ENCODE measurements around the gene ATP8B3.

Gene ATP8B3

DNA sequence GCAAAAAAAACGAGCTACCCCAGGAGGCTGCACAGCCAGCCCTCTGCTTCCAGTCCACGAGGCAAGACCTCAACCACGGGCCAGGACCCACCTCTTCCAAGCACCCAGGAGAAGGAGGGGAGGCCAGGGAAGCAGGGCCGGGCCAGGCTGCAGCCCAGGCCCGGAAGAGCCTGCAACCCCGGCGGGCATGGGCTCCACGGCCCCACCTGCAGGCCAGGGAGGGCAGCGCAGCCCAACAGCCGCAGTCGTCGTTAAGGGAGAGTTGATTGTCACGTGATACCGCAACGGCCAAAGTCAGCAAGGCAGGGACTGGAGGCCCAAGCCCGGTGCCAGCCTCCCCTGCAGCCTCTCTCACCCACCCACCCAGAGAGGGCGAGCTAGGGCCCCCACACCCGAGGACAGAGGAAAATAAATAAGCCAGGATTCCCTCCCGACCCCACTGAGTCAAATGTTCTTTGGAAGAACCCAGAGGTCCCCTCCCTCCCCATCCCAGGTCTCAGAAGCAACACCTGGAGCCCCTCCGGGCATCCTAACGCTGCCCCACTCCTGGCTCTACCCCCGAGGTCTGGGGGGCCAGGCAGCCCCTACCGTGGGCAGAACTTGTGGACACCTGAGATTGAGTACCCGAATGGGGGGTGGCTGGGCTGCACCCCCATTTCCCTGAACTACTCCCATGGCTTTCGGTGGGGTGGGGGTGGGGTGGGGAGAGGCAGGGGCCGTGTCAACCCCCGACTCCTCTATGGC is 41.4 kb upstream of the ATP8B3 start (continued):
- TF ChIP-seq ZNF24 (tag by site-specific recombination; IDR thresholded peaks at IDR 0.05) = peak; percentile 54; the same call in 1 of the 2 replicates
- peak; percentile 31; the same call in 1 of the 2 replicates for TF ChIP-seq ZNF335 (tag by site-specific recombination; conservative IDR thresholded peaks at IDR 0.05)
- no peak for TF ChIP-seq ZNF654 (tag by site-specific recombination; IDR thresholded peaks at IDR 0.05; ENCODE audit: low read depth)
- peak; percentile 51 for TF ChIP-seq ZNF600 (tag by site-specific recombination; IDR thresholded peaks at IDR 0.05)
- TF ChIP-seq ZBTB1 (tag by site-specific recombination; IDR thresholded peaks at IDR 0.05) = no peak
- peak; percentile 78; the same call in 1 of the 2 replicates for TF ChIP-seq ZNF660 (tag by site-specific recombination; IDR thresholded peaks at IDR 0.05)
- TF ChIP-seq, protein P1, sequence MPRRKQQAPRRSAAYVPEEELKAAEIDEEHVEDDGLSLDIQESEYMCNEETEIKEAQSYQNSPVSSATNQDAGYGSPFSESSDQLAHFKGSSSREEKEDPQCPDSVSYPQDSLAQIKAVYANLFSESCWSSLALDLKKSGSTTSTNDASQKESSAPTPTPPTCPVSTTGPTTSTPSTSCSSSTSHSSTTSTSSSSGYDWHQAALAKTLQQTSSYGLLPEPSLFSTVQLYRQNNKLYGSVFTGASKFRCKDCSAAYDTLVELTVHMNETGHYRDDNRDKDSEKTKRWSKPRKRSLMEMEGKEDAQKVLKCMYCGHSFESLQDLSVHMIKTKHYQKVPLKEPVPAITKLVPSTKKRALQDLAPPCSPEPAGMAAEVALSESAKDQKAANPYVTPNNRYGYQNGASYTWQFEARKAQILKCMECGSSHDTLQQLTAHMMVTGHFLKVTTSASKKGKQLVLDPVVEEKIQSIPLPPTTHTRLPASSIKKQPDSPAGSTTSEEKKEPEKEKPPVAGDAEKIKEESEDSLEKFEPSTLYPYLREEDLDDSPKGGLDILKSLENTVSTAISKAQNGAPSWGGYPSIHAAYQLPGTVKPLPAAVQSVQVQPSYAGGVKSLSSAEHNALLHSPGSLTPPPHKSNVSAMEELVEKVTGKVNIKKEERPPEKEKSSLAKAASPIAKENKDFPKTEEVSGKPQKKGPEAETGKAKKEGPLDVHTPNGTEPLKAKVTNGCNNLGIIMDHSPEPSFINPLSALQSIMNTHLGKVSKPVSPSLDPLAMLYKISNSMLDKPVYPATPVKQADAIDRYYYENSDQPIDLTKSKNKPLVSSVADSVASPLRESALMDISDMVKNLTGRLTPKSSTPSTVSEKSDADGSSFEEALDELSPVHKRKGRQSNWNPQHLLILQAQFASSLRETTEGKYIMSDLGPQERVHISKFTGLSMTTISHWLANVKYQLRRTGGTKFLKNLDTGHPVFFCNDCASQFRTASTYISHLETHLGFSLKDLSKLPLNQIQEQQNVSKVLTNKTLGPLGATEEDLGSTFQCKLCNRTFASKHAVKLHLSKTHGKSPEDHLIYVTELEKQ (tag by site-specific recombination; IDR thresholded peaks at IDR 0.05; ENCODE audit: borderline replicate concordance) = peak; percentile 58; the same call in 1 of the 2 replicates
- peak; percentile 52; the same call in 1 of the 2 replicates for TF ChIP-seq ZBTB8A (tag by site-specific recombination; IDR thresholded peaks at IDR 0.05)
- TF ChIP-seq ZNF16 (tag by site-specific recombination; IDR thresholded peaks at IDR 0.05; ENCODE audit: low read depth) = no peak
- no peak for TF ChIP-seq ZBTB20 (tag by site-specific recombination; IDR thresholded peaks at IDR 0.05)
- TF ChIP-seq, protein P2, sequence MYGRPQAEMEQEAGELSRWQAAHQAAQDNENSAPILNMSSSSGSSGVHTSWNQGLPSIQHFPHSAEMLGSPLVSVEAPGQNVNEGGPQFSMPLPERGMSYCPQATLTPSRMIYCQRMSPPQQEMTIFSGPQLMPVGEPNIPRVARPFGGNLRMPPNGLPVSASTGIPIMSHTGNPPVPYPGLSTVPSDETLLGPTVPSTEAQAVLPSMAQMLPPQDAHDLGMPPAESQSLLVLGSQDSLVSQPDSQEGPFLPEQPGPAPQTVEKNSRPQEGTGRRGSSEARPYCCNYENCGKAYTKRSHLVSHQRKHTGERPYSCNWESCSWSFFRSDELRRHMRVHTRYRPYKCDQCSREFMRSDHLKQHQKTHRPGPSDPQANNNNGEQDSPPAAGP (tag by site-specific recombination; IDR thresholded peaks at IDR 0.05) = peak; percentile 86
- TF ChIP-seq, protein P3, sequence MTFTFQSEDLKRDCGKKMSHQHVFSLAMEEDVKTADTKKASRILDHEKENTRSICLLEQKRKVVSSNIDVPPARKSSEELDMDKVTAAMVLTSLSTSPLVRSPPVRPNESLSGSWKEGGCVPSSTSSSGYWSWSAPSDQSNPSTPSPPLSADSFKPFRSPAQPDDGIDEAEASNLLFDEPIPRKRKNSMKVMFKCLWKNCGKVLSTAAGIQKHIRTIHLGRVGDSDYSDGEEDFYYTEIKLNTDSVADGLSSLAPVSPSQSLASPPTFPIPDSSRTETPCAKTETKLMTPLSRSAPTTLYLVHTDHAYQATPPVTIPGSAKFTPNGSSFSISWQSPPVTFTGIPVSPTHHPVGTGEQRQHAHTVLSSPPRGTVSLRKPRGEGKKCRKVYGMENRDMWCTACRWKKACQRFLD (tag by site-specific recombination; IDR thresholded peaks at IDR 0.05) = no peak
- 0 out of 2 replicates have a peak, but pooled peaks have one; percentile 38 for TF ChIP-seq ZNF2 (tag by site-specific recombination; IDR thresholded peaks at IDR 0.05)
- TF ChIP-seq, protein P4, sequence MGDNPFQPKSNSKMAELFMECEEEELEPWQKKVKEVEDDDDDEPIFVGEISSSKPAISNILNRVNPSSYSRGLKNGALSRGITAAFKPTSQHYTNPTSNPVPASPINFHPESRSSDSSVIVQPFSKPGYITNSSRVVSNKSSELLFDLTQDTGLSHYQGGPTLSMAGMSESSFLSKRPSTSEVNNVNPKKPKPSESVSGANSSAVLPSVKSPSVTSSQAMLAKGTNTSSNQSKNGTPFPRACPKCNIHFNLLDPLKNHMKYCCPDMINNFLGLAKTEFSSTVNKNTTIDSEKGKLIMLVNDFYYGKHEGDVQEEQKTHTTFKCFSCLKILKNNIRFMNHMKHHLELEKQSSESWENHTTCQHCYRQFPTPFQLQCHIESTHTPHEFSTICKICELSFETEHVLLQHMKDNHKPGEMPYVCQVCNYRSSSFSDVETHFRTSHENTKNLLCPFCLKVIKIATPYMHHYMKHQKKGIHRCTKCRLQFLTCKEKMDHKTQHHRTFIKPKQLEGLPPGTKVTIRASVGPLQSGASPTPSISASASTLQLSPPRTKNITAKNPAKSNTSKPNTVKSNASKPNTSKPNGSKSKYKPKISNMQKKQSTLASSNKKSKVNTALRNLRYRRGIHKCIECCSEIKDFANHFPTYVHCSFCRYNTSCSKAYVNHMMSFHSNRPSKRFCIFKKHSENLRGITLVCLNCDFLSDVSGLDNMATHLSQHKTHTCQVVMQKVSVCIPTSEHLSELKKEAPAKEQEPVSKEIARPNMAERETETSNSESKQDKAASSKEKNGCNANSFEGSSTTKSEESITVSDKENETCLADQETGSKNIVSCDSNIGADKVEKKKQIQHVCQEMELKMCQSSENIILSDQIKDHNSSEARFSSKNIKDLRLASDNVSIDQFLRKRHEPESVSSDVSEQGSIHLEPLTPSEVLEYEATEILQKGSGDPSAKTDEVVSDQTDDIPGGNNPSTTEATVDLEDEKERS (tag by site-specific recombination; IDR thresholded peaks at IDR 0.05) = no peak
- TF ChIP-seq ZBTB11 (tag by site-specific recombination; conservative IDR thresholded peaks at IDR 0.05; ENCODE audit: low read depth) = peak; percentile 34; the same call in 1 of the 2 replicates
- TF ChIP-seq, protein P5, sequence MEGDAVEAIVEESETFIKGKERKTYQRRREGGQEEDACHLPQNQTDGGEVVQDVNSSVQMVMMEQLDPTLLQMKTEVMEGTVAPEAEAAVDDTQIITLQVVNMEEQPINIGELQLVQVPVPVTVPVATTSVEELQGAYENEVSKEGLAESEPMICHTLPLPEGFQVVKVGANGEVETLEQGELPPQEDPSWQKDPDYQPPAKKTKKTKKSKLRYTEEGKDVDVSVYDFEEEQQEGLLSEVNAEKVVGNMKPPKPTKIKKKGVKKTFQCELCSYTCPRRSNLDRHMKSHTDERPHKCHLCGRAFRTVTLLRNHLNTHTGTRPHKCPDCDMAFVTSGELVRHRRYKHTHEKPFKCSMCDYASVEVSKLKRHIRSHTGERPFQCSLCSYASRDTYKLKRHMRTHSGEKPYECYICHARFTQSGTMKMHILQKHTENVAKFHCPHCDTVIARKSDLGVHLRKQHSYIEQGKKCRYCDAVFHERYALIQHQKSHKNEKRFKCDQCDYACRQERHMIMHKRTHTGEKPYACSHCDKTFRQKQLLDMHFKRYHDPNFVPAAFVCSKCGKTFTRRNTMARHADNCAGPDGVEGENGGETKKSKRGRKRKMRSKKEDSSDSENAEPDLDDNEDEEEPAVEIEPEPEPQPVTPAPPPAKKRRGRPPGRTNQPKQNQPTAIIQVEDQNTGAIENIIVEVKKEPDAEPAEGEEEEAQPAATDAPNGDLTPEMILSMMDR (tag by site-specific recombination; IDR thresholded peaks at IDR 0.05) = peak; percentile 95
- peak; percentile 87 for TF ChIP-seq ZSCAN30 (tag by site-specific recombination; IDR thresholded peaks at IDR 0.05)
- peak; percentile 36 for TF ChIP-seq PATZ1 (tag by site-specific recombination; IDR thresholded peaks at IDR 0.05)
- no peak for TF ChIP-seq ZNF670 (tag by site-specific recombination; IDR thresholded peaks at IDR 0.05; ENCODE audit: low read depth)
- peak; percentile 61 for TF ChIP-seq SP2 (tag by site-specific recombination; IDR thresholded peaks at IDR 0.05)
- TF ChIP-seq ZNF394 (tag by site-specific recombination; IDR thresholded peaks at IDR 0.05; ENCODE audit: borderline replicate concordance) = peak; percentile 39; the same call in 1 of the 2 replicates
- 0 out of 2 replicates have a peak, but pooled peaks have one; percentile 7 for TF ChIP-seq FEZF1 (tag by site-specific recombination; IDR thresholded peaks at IDR 0.05)

Measured in HEK293 (cell line).